Hepatocyte (in vitro differentiated cells): ENCODE measurements around the gene CREB3. TPM values are rescaled to one million over a fixed set of nuclear protein-coding genes. Genes with fewer than 3 reads are reported as not detected.

Experiments used
- DNase-seq: peaks from one replicate; pipeline ENCODE4 v3.0.0-alpha.2; 2016; ENCODE audit warnings: low spot score
- H2AFZ ChIP-seq: fragments of 200-600 bp; sonication (generic); 2 replicates; pipeline ENCODE4 v1.6.0; 2016; ENCODE audit warnings: antibody characterized with exemption, mild to moderate bottlenecking
- H3K27ac ChIP-seq: fragments of 200-600 bp; sonication (generic); 2 replicates; pipeline ENCODE4 v1.5.1; 2016; ENCODE audit warnings: mild to moderate bottlenecking
- H3K27me3 ChIP-seq: fragments of 200-600 bp; sonication (generic); 2 replicates; pipeline ENCODE4 v1.6.1; 2016
- H3K36me3 ChIP-seq: fragments of 200-600 bp; sonication (generic); replicated peaks from 2 replicates; pipeline ENCODE4 v1.5.1; 2016; ENCODE audit warnings: low read depth; ENCODE audit not compliant: insufficient read depth
- H3K4me1 ChIP-seq: fragments of 200-600 bp; sonication (generic); 2 replicates; pipeline ENCODE4 v1.5.1; 2016; ENCODE audit warnings: mild to moderate bottlenecking, moderate library complexity; ENCODE audit not compliant: insufficient read depth
- H3K4me2 ChIP-seq: fragments of 200-600 bp; sonication (generic); 2 replicates; pipeline ENCODE4 v1.6.0; 2016
- H3K4me3 ChIP-seq: fragments of 200-600 bp; sonication (generic); 2 replicates; pipeline ENCODE4 v1.5.1; 2016; ENCODE audit warnings: mild to moderate bottlenecking
- H3K79me2 ChIP-seq: fragments of 200-600 bp; sonication (generic); 2 replicates; pipeline ENCODE4 v1.6.0; 2017; ENCODE audit warnings: mild to moderate bottlenecking
- H3K9me2 ChIP-seq: fragments of 200-600 bp; sonication (generic); replicated peaks from 2 replicates; pipeline ENCODE4 v1.6.0; 2017; ENCODE audit warnings: mild to moderate bottlenecking; ENCODE audit not compliant: insufficient read depth
- H3K9me3 ChIP-seq: fragments of 200-600 bp; sonication (generic); 2 replicates; pipeline ENCODE4 v1.5.1; 2016; ENCODE audit warnings: low read depth, mild to moderate bottlenecking
- H4K20me1 ChIP-seq: fragments of 200-600 bp; sonication (generic); 2 replicates; pipeline ENCODE4 v1.6.0; 2016; ENCODE audit warnings: mild to moderate bottlenecking; ENCODE audit not compliant: insufficient read depth, poor library complexity, severe bottlenecking
- EZH2 ChIP-seq: fragments of 200-600 bp; sonication (generic); IDR thresholded peaks from 2 replicates; pipeline ENCODE4 v1.6.1; 2016; ENCODE audit warnings: antibody characterized with exemption, mild to moderate bottlenecking, borderline replicate concordance
- EZH2phosphoT487 ChIP-seq: fragments of 200-600 bp; sonication (generic); IDR thresholded peaks from one replicate; pipeline ENCODE4 v1.6.1; 2018; ENCODE audit warnings: antibody characterized with exemption, mild to moderate bottlenecking, low read depth, moderate library complexity; ENCODE audit not compliant: unreplicated experiment, severe bottlenecking
- WGBS: methylation state at CpG from one replicate; pipeline ENCODE4 v1.1.6; 2016; ENCODE audit warnings: low lambda C conversion rate; ENCODE audit errors: missing lambda C conversion rate; 5-methylcytosine and 5-hydroxymethylcytosine counted together
- polyA plus RNA-seq: library from polyadenylated mRNA; unstranded; fragments of >200 nt; fragmentation: Nextera tagmentation; extraction: Ambion mirVana; gene quantifications from 2 replicates; pipeline ENCODE4 v1.2.1, GENCODE V29; 2016
- total RNA-seq: library from RNA; depleted of rRNA; stranded (reverse); fragments of >200 nt; gene quantifications from 2 replicates; pipeline ENCODE4 v1.2.3, GENCODE V29; 2014
- TF ChIP-seq, protein P1 (sequence below): fragments of 200-600 bp; sonication (generic); IDR thresholded peaks from 2 replicates; pipeline ENCODE4 v1.5.1; 2016; ENCODE audit warnings: antibody characterized with exemption, mild to moderate bottlenecking; ENCODE audit not compliant: poor library complexity

CREB3 gene
- total and polyA plus RNA-seq, 2 experiments from 2014 or later = 54.6 to 79.9 TPM

DNA sequence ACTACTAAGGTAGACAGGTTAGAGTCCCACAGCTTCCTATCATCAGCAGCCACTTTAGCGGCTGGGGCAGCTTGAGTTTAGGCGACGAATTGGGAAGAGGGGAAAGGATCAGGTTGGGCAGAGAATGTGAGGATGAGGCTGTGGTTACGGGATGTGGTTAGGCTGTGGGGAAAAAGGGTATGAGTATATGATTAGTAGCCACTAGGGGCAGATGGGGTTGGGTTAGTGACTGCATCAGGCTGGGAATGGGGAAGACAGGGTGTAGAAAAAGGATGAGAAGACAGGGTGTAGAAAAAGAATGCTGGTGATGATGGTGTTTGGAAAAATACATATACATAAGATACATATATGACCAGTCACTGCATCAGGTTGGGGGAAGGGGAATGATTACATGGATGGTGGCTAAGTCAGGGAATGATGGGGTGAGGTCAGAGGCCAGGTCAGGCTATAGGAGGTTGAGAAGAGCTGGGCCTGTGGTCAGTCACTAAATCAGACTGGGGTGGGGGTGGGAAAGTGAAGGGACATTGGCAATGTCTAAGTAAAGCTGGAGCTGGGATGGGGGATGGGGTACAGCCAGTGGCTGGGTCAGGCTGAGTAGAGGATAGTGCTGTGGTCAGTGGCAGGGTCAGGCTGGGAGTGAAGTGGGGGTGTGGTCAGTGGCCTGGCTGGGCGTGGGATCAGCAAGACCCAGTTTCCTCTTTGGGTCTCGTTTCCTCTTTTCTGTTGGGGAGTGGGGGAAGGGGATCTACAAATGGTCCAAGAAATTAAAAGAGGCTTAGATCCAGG is 2.6 kb upstream of the CREB3 start:
- 39% methylated on average over 6 of the region's 6 CpGs for WGBS
- H3K27ac ChIP-seq = peak overlapping the region; percentile 95
- H3K79me2 ChIP-seq = peaks cover 80% of the 10 kb centered on the region
- DNase-seq = peak; percentile 67
- H3K9me3 ChIP-seq = no peaks in the 10 kb centered on the region
- H4K20me1 ChIP-seq = peaks cover 27% of the 10 kb centered on the region
- H3K27me3 ChIP-seq = no peaks in the 10 kb centered on the region
- H3K4me3 ChIP-seq = no peak overlapping the region
- H3K4me2 ChIP-seq = peak overlapping the region; percentile 89
- TF ChIP-seq EZH2 (no peak), EZH2phosphoT487 (no peak)
- TF ChIP-seq, protein P1, sequence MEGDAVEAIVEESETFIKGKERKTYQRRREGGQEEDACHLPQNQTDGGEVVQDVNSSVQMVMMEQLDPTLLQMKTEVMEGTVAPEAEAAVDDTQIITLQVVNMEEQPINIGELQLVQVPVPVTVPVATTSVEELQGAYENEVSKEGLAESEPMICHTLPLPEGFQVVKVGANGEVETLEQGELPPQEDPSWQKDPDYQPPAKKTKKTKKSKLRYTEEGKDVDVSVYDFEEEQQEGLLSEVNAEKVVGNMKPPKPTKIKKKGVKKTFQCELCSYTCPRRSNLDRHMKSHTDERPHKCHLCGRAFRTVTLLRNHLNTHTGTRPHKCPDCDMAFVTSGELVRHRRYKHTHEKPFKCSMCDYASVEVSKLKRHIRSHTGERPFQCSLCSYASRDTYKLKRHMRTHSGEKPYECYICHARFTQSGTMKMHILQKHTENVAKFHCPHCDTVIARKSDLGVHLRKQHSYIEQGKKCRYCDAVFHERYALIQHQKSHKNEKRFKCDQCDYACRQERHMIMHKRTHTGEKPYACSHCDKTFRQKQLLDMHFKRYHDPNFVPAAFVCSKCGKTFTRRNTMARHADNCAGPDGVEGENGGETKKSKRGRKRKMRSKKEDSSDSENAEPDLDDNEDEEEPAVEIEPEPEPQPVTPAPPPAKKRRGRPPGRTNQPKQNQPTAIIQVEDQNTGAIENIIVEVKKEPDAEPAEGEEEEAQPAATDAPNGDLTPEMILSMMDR = peak; percentile 43
- H3K36me3 ChIP-seq = no peaks in the 10 kb centered on the region
- no peak overlapping the region for H2AFZ ChIP-seq
- H3K4me1 ChIP-seq = peaks cover 56% of the 10 kb centered on the region
- no peaks in the 10 kb centered on the region for H3K9me2 ChIP-seq

DNA sequence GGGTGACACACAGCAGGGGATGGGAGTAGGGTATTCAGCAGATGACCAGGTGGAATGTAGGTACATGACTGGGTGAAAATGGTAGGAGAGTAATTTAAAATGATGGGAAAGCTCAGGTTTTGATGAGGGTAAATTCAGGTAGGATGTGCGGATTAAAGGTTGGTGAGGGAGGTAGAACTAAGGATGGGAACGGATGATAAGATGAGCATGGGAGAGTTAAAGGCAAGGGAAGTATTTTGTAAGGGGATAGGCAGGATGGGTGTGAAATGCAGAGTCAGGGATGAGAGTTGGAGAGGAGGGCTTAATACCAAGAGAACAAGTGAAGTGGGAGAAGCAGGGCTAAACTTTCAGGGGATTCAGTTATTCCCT is 2.0 kb upstream of the CREB3 start:
- peaks cover 85% of the 10 kb centered on the region for H3K79me2 ChIP-seq
- no peaks in the 10 kb centered on the region for H3K9me2 ChIP-seq
- H3K4me2 ChIP-seq = peak overlapping the region; percentile 89
- H3K27ac ChIP-seq = peak overlapping the region; percentile 95
- TF ChIP-seq EZH2 = no peak
- TF ChIP-seq, protein P1 = no peak
- no peak for TF ChIP-seq EZH2phosphoT487
- 89% methylated on average over 2 of the region's 2 CpGs for WGBS
- peak overlapping the region; percentile 84 for H3K4me3 ChIP-seq
- H3K4me1 ChIP-seq = peaks cover 56% of the 10 kb centered on the region
- H3K36me3 ChIP-seq = no peaks in the 10 kb centered on the region
- no peaks in the 10 kb centered on the region for H3K27me3 ChIP-seq
- no peak overlapping the region for H2AFZ ChIP-seq
- no peaks in the 10 kb centered on the region for H3K9me3 ChIP-seq
- peaks cover 27% of the 10 kb centered on the region for H4K20me1 ChIP-seq
- no peak for DNase-seq

DNA sequence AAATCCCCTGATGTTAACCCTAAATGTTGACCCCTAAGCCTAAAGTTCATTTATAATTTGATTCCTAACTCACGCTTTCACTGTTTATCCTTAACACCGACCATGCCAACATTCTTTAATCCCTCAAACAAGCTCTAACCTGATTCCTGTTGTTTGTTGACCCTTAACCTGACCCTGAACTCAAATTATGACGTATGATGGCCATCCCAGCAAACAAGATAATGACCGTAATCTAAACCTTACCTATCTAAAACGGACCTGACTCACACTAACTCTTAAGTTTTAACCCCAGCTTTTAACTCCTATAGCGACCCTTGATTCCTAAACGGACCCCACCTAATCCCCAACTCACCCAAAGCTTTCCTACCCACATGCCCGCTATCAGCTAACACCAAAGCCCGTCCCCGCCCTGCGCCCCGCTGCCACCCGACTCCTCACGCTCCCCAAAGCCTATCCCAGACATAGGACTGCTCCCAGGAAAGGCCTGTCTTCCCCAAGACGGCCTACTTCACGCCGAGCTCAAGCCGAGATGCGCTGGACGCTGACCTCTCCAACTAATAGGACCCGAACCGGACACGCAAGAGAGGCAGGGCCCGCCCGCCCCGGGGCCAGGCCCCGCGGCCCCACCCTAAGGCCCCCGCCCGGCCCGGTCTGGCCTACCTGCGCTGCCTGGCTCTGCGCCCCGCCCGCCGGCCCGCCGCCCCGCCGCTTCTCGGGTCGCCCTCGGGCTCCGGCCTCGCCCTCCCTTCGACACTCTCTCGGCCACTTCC is 866 bp upstream of the CREB3 start:
- TF ChIP-seq, protein P1 = no peak
- TF ChIP-seq EZH2phosphoT487 = no peak
- TF ChIP-seq EZH2 = no peak
- peak overlapping the region; percentile 95 for H3K27ac ChIP-seq
- peaks cover 56% of the 10 kb centered on the region for H3K4me1 ChIP-seq
- WGBS = under 1% methylated on average over 16 of the region's 47 CpGs
- H3K4me2 ChIP-seq = peak overlapping the region; percentile 89
- H3K4me3 ChIP-seq = peak overlapping the region; percentile 84
- peak overlapping the region; percentile 55 for H2AFZ ChIP-seq
- no peaks in the 10 kb centered on the region for H3K27me3 ChIP-seq
- H3K9me2 ChIP-seq = no peaks in the 10 kb centered on the region
- peaks cover 76% of the 10 kb centered on the region for H3K79me2 ChIP-seq
- H4K20me1 ChIP-seq = peaks cover 23% of the 10 kb centered on the region
- DNase-seq = no peak
- H3K36me3 ChIP-seq = no peaks in the 10 kb centered on the region
- H3K9me3 ChIP-seq = no peaks in the 10 kb centered on the region
